ENCODE data around the gene TSPAN4. TPM values are rescaled to one million over a fixed set of nuclear protein-coding genes. Genes with fewer than 3 reads are reported as not detected.
A peak's percentile ranks its signal among the peaks of the same experiment; 100 is the strongest.

The TSPAN4 gene
- total and polyA plus RNA-seq, 8 donors = 10.5 to 116 (median 28.4) TPM

DNA sequence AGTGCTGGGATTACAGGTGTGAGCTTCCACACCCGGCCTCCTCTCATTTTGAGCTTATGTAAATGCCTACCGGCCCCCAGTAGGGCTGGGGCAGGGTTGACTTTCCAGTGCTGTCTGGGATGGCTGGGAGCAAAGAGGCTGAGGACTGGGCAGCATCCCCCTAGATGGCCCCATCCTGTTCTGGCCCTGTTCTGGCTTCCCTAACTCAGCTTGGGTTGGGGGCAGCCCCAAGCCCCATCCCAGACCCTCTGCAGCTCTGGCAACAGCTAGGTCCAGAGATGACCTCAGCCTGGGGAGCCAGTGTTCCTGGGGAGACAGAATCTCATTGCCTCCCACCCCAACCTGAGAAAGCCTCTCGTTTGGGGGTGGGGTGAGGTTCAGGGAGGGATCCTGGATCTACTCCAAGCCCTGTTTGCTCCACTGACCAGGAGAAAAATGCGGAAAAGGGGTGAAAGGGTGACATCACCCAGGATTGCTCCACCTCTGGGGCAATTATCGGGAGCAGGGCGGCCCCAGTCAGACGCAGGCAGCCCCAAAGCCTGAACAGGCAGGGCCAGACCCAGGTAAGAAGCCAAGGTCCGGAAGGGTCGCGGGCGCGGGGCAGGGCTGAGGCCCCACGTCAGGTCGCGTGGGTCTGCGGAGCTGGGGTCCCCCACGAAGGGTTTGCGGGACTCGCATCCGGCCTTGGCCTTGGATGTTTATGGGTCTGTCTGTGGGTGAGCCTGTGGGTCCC is 24.1 kb upstream of the TSPAN4 start, which contains the start of gene PNPLA2:
TSS of gene PNPLA2 (plus strand) at position 519 of the 733 bp plus-strand sequence. CDS start 805 bp downstream, outside the sequence.
- peak within 1 kb of the TSS; percentile 94 to 98 (median 96) for H3K27ac ChIP-seq
- H3K9me3 ChIP-seq = no peaks in the 10 kb centered on the region
- peak; percentile 64 to 92 for DNase-seq
- peaks cover 33 to 46% (median 43%) of the 10 kb centered on the region in 4 donors for H3K4me1 ChIP-seq
- H3K27me3 ChIP-seq = no peaks in the 10 kb centered on the region
- H3K4me3 ChIP-seq = peak within 1 kb of the TSS; percentile 72 to 97 (median 94)
- 15 to 24% (median 19%) methylated on average over 12 to 20 of the region's 20 CpGs for WGBS, 5 donors
- intact Hi-C loops (cut with DNase I; ENCODE audit: low total_unique reads) = no loop called here
- TF ChIP-seq EP300 (IDR thresholded peaks at IDR 0.05) (no peak), POLR2AphosphoS5 (IDR thresholded peaks at IDR 0.05) (peak in 2 of 3 donors; percentile 78 to 85)
- peaks cover 15 to 44% (median 39%) of the 10 kb centered on the region in 4 donors for H3K36me3 ChIP-seq

DNA sequence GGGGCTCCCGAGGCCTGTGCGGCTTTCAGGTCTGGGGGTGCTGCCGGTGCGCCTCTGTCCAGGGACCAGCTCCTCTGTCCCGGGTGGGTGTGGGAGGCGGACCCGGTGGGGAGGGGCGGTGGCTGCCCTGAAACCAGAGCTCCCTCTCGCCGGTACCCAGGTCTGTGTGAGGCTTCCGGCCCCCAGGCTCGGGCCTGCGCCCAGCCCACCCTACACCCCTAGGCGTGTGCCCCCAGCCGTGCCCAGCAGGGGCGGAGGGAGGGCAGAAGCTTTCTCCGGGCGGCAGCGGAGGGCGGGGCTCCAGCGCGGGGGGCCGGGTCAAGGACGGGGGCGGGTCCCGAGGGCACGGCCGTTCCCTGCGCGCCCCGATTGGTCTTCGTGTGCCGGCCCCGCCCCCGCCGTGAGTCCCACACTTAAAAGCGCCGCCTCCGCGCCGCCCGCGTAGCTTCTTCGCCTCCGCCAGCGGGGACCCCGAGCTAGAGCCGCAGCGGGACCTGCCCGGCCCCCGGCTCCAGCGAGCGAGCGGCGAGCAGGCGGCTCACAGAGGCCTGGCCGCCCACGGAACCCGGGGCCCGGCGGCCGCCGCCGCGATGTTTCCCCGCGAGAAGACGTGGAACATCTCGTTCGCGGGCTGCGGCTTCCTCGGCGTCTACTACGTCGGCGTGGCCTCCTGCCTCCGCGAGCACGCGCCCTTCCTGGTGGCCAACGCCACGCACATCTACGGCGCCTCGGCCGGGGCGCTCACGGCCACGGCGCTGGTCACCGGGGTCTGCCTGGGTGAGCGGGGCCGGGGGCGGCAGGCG is 23.3 kb upstream of the TSPAN4 start:
- peaks cover 21 to 44% (median 40%) of the 10 kb centered on the region in 4 donors for H3K36me3 ChIP-seq
- WGBS, 5 donors = 1 to 5% (median 1%) methylated on average over 15 to 96 of the region's 96 CpGs
- H3K27ac ChIP-seq = peak overlapping the region; percentile 94 to 98 (median 96)
- H3K9me3 ChIP-seq = no peaks in the 10 kb centered on the region
- peaks cover 40 to 54% (median 50%) of the 10 kb centered on the region in 4 donors for H3K4me1 ChIP-seq
- H3K27me3 ChIP-seq = peaks cover 0 to 7% (median 0%) of the 10 kb centered on the region in 3 donors
- H3K4me3 ChIP-seq = peak overlapping the region; percentile 72 to 97 (median 94)
- TF ChIP-seq POLR2AphosphoS5 (IDR thresholded peaks at IDR 0.05) (peak; percentile 29 to 93 (median 93)), EP300 (IDR thresholded peaks at IDR 0.05) (no peak), POLR2A (IDR thresholded peaks at IDR 0.05) (peak in 1 of 4 donors; percentile 16)
- TF ChIP-seq, protein P1, sequence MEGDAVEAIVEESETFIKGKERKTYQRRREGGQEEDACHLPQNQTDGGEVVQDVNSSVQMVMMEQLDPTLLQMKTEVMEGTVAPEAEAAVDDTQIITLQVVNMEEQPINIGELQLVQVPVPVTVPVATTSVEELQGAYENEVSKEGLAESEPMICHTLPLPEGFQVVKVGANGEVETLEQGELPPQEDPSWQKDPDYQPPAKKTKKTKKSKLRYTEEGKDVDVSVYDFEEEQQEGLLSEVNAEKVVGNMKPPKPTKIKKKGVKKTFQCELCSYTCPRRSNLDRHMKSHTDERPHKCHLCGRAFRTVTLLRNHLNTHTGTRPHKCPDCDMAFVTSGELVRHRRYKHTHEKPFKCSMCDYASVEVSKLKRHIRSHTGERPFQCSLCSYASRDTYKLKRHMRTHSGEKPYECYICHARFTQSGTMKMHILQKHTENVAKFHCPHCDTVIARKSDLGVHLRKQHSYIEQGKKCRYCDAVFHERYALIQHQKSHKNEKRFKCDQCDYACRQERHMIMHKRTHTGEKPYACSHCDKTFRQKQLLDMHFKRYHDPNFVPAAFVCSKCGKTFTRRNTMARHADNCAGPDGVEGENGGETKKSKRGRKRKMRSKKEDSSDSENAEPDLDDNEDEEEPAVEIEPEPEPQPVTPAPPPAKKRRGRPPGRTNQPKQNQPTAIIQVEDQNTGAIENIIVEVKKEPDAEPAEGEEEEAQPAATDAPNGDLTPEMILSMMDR (IDR thresholded peaks at IDR 0.05) = peak in 5 of 7 experiments; percentile 9 to 42 (median 15)
- intact Hi-C loops (cut with DNase I; ENCODE audit: low total_unique reads) = no loop called here
- peak; percentile 96 to 97 for DNase-seq

DNA sequence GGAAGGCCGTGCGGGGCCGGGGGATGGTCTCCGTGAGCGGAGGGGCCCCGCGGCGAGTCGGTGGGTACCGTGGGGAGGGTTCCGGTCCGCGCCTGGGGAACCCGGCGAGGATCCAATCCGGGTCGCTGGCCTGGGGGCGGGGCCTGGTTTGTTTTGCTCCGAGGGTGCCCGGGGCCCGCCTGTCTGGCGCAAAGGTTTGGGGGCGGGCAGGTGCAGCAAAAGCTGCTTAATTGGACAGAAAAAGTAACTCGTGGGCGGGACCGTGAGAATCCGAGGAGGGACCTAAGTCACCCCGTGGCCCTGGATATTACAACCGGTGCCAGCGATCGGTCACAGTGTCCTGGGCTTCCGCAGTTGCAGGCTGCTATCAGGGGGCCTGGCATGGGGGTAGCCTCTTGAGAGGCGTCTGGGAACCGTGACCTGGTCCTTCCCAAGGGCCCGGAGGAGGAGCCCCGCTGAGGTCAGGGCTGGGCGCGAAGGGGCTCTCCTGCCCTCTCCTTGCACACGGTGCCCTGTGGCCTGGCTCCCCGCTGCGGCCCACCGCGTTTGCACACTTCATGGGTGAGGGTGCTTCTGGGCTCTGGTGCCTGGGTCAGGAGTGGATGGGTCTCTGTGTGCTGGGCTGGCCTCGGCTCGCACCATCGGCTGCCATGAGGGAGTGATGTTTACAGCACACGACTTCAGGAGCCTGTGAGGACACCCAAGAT is 22.6 kb upstream of the TSPAN4 start:
- Histone ChIP-seq H3K9me3 (no peaks in the 10 kb centered on the region), H3K4me3 (peak overlapping the region; percentile 72 to 97 (median 94)), H3K36me3 (peaks cover 29 to 46% (median 41%) of the 10 kb centered on the region in 4 donors), H3K27me3 (peaks cover 0 to 13% (median 0%) of the 10 kb centered on the region in 3 donors), H3K4me1 (peaks cover 48 to 61% (median 57%) of the 10 kb centered on the region in 4 donors), H3K27ac (peak overlapping the region; percentile 94 to 98 (median 96))
- TF ChIP-seq, protein P1 (IDR thresholded peaks at IDR 0.05) = no peak
- no peak for TF ChIP-seq EP300 (IDR thresholded peaks at IDR 0.05)
- TF ChIP-seq POLR2A (IDR thresholded peaks at IDR 0.05) = no peak
- peak in 2 of 3 donors; percentile 54 to 63 for TF ChIP-seq POLR2AphosphoS5 (IDR thresholded peaks at IDR 0.05)
- intact Hi-C loops (cut with DNase I; ENCODE audit: low total_unique reads) = no loop called here
- DNase-seq = peak; percentile 95 to 97
- 1 to 3% (median 2%) methylated on average over 31 to 47 of the region's 47 CpGs for WGBS, 5 donors

DNA sequence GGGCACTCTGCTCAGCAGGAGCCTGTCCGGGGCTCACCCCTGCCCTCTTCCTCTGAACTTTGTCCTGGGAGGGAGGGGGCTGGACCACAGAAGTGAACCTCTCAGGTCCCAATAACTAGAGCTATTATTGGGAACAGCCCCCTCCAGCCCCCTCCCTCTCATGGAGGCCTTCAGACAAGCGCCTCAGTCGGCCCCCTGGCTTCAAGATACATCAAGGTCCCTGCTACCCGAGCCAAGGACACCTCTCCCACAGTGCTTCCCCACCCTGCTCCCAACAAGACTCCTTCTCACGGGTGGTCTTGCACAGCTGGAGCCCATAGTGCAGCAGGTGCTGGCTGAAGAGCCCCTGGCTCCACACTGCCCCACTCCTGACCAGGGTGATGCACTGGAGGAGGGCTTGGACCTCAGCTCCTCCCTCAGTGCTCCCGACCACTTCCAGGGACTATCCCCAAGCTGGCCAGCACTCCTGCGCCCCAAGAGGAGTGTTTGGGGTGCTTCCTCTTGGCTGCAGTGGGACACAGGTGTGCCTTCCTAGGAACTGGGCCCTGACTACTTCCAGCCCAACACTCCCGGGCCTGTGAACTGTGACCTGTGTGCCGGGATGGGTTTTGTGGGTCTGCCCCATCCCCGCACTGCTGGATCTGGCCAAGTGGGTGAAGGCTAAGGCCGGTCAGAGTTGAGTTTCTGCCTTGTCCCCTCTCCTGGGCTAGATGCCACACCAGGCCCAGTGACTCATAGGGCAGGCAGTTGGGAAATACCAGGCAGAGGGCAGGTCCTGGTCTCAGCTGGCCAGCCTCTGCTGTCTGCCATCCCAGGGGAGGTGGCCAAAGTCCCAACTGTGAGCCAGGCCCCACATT is 21.8 kb upstream of the TSPAN4 start:
- intact Hi-C loops (cut with DNase I; ENCODE audit: low total_unique reads) = no loop called here
- DNase-seq = peak; percentile 72 to 90
- TF ChIP-seq POLR2A (IDR thresholded peaks at IDR 0.05) = no peak
- TF ChIP-seq EP300 (IDR thresholded peaks at IDR 0.05) = peak; percentile 27
- peak; percentile 58 to 86 (median 71) for TF ChIP-seq POLR2AphosphoS5 (IDR thresholded peaks at IDR 0.05)
- H3K9me3 ChIP-seq = no peaks in the 10 kb centered on the region
- H3K36me3 ChIP-seq = peaks cover 32 to 46% (median 43%) of the 10 kb centered on the region in 4 donors
- H3K4me3 ChIP-seq = peak overlapping the region; percentile 72 to 97 (median 94)
- peaks cover 0 to 21% (median 0%) of the 10 kb centered on the region in 3 donors for H3K27me3 ChIP-seq
- 26 to 54% (median 41%) methylated on average over 10 to 11 of the region's 11 CpGs for WGBS, 5 donors
- H3K4me1 ChIP-seq = peaks cover 51 to 69% (median 64%) of the 10 kb centered on the region in 4 donors
- peak overlapping the region; percentile 94 to 98 (median 96) for H3K27ac ChIP-seq

Measured in stomach (tissue), 9 donors.